Liver (tissue), 9 donors: Measurements from ENCODE around the gene STAMBPL1. TPM values are rescaled to one million over a fixed set of nuclear protein-coding genes. Genes with fewer than 3 reads are reported as not detected.
A peak's percentile ranks its signal among the peaks of the same experiment; 100 is the strongest.

Experiments used
- DNase-seq: peaks from one replicate; pipeline ENCODE4 v3.0.0-alpha.2; 2017; ENCODE audit warnings: low spot score
- H3K27ac ChIP-seq, 2 donors: one replicate each; pipeline ENCODE4 v1.7.0; 2013; ENCODE audit warnings: inconsistent platforms in 2 of 2, low read length in 2 of 2, control low read depth in 1 of 2, low read depth in 1 of 2, mild to moderate bottlenecking in 1 of 2
- H3K27me3 ChIP-seq, 4 donors: one replicate each; pipeline versions ENCODE4 v1.6.1 to v1.7.0; 2013; ENCODE audit warnings: low read length in 3 of 4, inconsistent platforms in 1 of 4, mild to moderate bottlenecking in 1 of 4, moderate library complexity in 1 of 4; ENCODE audit not compliant: control insufficient read depth in 4 of 4, insufficient read depth in 4 of 4
- H3K36me3 ChIP-seq, 4 donors: one replicate each; pipeline versions ENCODE4 v1.6.1 to v1.7.0; 2013; ENCODE audit warnings: low read length in 3 of 4, mild to moderate bottlenecking in 3 of 4, low read depth in 1 of 4, moderate library complexity in 1 of 4; ENCODE audit not compliant: control insufficient read depth in 4 of 4, insufficient read depth in 3 of 4
- H3K4me1 ChIP-seq, 4 donors: one replicate each; pipeline versions ENCODE4 v1.6.1 to v1.7.0; 2013; ENCODE audit warnings: low read length in 3 of 4, mild to moderate bottlenecking in 3 of 4, moderate library complexity in 1 of 4; ENCODE audit not compliant: control insufficient read depth in 4 of 4, insufficient read depth in 4 of 4
- H3K4me3 ChIP-seq, 3 donors: one replicate each; pipeline versions ENCODE4 v1.6.1 to v1.7.0; 2013; ENCODE audit warnings: low read length in 3 of 3, control low read depth in 1 of 3, low read depth in 1 of 3, mild to moderate bottlenecking in 1 of 3
- H3K9ac ChIP-seq, 2 donors: one replicate each; pipeline ENCODE4 v1.7.0; 2013; ENCODE audit warnings: low read length in 2 of 2, mild to moderate bottlenecking in 2 of 2, moderate library complexity in 2 of 2, control low read depth in 1 of 2, low read depth in 1 of 2
- H3K9me3 ChIP-seq, 4 donors: one replicate each; pipeline versions ENCODE4 v1.6.1 to v1.7.0; 2013; ENCODE audit warnings: low read length in 3 of 4; ENCODE audit not compliant: control insufficient read depth in 4 of 4
- CTCF ChIP-seq: fragments of 150-350 bp; IDR thresholded peaks from 2 replicates; pipeline ENCODE4 v1.5.1; 2017; ENCODE audit warnings: improper control_type of control experiment, low read depth, low read length; ENCODE audit not compliant: missing input control
- EGR1 ChIP-seq, 2 donors: IDR thresholded peaks; 2 replicates each; pipeline ENCODE4 v1.6.1; 2016 to 2018; ENCODE audit warnings: antibody characterized with exemption in 2 of 2, low read depth in 2 of 2
- FOXA1 ChIP-seq: IDR thresholded peaks from 2 replicates; pipeline ENCODE4 v1.6.1; 2016; ENCODE audit warnings: antibody characterized with exemption
- FOXA2 ChIP-seq: IDR thresholded peaks from 2 replicates; pipeline ENCODE4 v1.6.1; 2016; ENCODE audit warnings: antibody characterized with exemption
- GABPA ChIP-seq, 2 donors: IDR thresholded peaks in 1 of 2; conservative IDR thresholded peaks in 1 of 2; 2 replicates each; pipeline ENCODE4 v1.6.1; 2016; ENCODE audit warnings: antibody characterized with exemption in 2 of 2, mild to moderate bottlenecking in 1 of 2, moderate library complexity in 1 of 2
- RAD21 ChIP-seq, 2 donors: IDR thresholded peaks; 2 replicates each; pipeline ENCODE4 v1.6.1; 2016; ENCODE audit warnings: antibody characterized with exemption in 2 of 2, mild to moderate bottlenecking in 2 of 2
- RXRA ChIP-seq, 2 donors: IDR thresholded peaks; 2 replicates each; pipeline ENCODE4 v1.6.1; 2017 to 2018; ENCODE audit warnings: antibody characterized with exemption in 2 of 2, mild to moderate bottlenecking in 1 of 2
- SP1 ChIP-seq: IDR thresholded peaks from 2 replicates; pipeline ENCODE4 v1.6.1; 2018; ENCODE audit warnings: antibody characterized with exemption, mild to moderate bottlenecking
- WGBS: extraction: QIAGEN DNeasy Blood & Tissue Kit; methylation state at CpG from one replicate; pipeline ENCODE4 v1.1.7; 2013; 5-methylcytosine and 5-hydroxymethylcytosine counted together
- polyA plus RNA-seq, 2 donors: library from polyadenylated mRNA; stranded (reverse) in 1 of 2; unstranded in 1 of 2; fragments of 200-250 nt in 1 of 2; fragments of >200 nt in 1 of 2; fragmentation: Nextera tagmentation in 1 of 2; extraction: Ambion mirVana in 1 of 2; gene quantifications; one replicate each; pipeline versions ENCODE4 v1.2.1 to v1.2.3, GENCODE V29; 2013 to 2015
- total RNA-seq, 2 donors: library from RNA; depleted of rRNA; stranded (reverse); fragments of >200 nt; gene quantifications; one replicate each; pipeline ENCODE4 v1.2.3, GENCODE V29; 2014
- TF ChIP-seq, protein P1 (sequence below): IDR thresholded peaks from 2 replicates; pipeline ENCODE4 v1.6.1; 2016; ENCODE audit warnings: antibody characterized with exemption
- TF ChIP-seq, protein P2 (sequence below): IDR thresholded peaks from 2 replicates; pipeline ENCODE4 v1.6.1; 2016; ENCODE audit warnings: antibody characterized with exemption
- donor health status: healthy.
- donor health status: healthy.
- donor health status: healthy.
- donor health status: healthy.
- donor health status: healthy.

Gene STAMBPL1
- total and polyA plus RNA-seq, 4 donors = 1.3 to 8.0 (median 3.7) TPM

DNA sequence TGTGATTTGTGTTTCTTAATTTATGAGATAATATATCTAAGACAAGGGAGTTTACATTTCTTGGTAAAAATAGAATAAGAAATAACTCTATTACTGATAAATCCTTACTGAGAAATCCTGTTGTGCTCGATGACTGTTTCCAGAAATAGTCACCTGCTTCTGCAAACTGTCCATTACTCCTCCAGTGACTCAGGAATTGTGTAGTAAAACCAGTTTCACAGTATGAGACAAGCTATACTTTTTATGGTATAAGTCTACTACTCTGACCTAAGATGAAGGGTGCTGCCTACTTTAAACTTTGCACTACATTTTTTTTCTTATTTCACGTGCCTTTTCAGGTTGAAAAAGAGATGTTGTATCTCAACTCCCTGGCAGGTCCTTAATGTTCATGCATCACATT, 21.6 kb upstream of the STAMBPL1 start:
- H3K4me1 ChIP-seq = peaks cover 5 to 18% (median 13%) of the 10 kb centered on the region in 4 donors
- WGBS = 73% methylated on average over 2 of the region's 2 CpGs
- H3K27me3 ChIP-seq = no peaks in the 10 kb centered on the region
- no peaks in the 10 kb centered on the region for H3K9me3 ChIP-seq
- no peak overlapping the region for H3K9ac ChIP-seq
- no peak overlapping the region for H3K4me3 ChIP-seq
- H3K36me3 ChIP-seq = no peaks in the 10 kb centered on the region
- TF ChIP-seq EGR1 (IDR thresholded peaks at IDR 0.05; ENCODE audit: low read depth in 2 of 2) (no peak), CTCF (no peak), SP1 (no peak), GABPA (IDR thresholded peaks at IDR 0.05 in 1 of 2, conservative IDR thresholded peaks at IDR 0.05 in 1 of 2) (no peak)
- TF ChIP-seq, protein P1, sequence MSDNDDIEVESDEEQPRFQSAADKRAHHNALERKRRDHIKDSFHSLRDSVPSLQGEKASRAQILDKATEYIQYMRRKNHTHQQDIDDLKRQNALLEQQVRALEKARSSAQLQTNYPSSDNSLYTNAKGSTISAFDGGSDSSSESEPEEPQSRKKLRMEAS = no peak
- TF ChIP-seq, protein P2, sequence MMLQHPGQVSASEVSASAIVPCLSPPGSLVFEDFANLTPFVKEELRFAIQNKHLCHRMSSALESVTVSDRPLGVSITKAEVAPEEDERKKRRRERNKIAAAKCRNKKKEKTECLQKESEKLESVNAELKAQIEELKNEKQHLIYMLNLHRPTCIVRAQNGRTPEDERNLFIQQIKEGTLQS = no peak
- H3K27ac ChIP-seq = no peak overlapping the region
- no peak for DNase-seq

DNA sequence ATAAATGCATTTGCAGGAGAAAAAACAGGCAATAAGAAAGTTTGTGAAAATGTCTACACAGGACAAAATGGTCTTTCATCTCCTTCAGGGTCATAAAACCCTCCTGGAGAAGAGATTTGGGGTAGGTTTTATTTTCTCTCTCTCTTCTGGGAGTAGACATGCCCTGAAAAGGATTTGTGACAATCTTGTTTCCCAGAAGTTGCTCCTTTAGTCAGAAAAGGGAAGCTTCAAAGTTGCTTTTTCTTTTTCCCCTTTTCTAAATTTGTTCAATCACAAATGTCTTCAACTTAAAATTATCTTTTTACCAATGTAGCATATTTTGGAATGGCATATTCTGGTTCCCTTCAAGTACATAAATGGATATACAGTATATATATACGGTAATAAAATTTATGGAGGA, 19.0 kb upstream of the STAMBPL1 start:
- Histone ChIP-seq H3K36me3 (no peaks in the 10 kb centered on the region), H3K27ac (no peak overlapping the region), H3K9me3 (no peaks in the 10 kb centered on the region), H3K4me1 (peaks cover 0 to 4% (median 0%) of the 10 kb centered on the region in 4 donors), H3K27me3 (no peaks in the 10 kb centered on the region), H3K9ac (no peak overlapping the region), H3K4me3 (no peak overlapping the region)
- TF ChIP-seq CTCF = no peak
- TF ChIP-seq RXRA (IDR thresholded peaks at IDR 0.05) = no peak
- TF ChIP-seq FOXA2 = no peak
- 36% methylated on average over 1 of the region's 1 CpG for WGBS
- no peak for DNase-seq

DNA sequence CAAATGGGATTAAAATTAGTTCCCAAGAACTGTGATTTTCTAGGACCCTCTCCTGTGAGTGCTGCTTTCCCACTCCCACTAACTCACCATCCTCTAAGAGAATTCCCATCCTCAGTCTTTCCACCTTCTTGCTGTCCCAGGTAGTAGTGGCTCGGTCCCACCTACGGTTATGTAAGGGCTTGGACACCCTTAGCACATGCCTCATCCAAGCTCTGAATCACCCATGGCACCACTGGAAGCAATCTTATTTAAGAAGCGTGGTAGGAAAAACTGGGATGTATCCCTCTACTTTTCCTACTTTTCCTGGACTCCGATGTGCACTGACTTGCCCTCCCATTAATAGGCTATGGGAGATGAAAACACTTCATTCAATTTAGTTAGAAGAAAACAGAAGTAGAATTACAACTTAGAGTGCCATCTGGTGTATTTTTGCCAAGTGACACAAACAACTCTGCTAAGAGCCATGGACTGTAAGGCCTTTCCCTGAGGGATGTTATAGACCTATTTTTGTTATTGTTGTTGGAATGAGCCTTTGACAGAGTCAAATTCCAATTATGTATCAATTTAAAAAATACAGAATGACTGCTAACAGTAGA, 14.7 kb upstream of the STAMBPL1 start:
- Histone ChIP-seq H3K27ac (no peak overlapping the region), H3K9ac (no peak overlapping the region), H3K9me3 (no peaks in the 10 kb centered on the region), H3K4me3 (no peak overlapping the region), H3K4me1 (peaks cover 0 to 4% (median 0%) of the 10 kb centered on the region in 4 donors), H3K36me3 (no peaks in the 10 kb centered on the region), H3K27me3 (no peaks in the 10 kb centered on the region)
- 67% methylated on average over 4 of the region's 4 CpGs for WGBS
- DNase-seq = no peak
- no peak for TF ChIP-seq GABPA (IDR thresholded peaks at IDR 0.05 in 1 of 2, conservative IDR thresholded peaks at IDR 0.05 in 1 of 2)
- peak; percentile 65 for TF ChIP-seq CTCF
- peak; percentile 90 to 91 for TF ChIP-seq RAD21 (IDR thresholded peaks at IDR 0.05)
- TF ChIP-seq FOXA1 = no peak
